Heart left ventricle (tissue), 13 donors: ENCODE measurements around the gene ACSM2B.

Source experiments
- CTCF ChIP-seq, 12 donors: fragments of 200-600 bp; sonication (generic) in 4 of 12; IDR thresholded peaks; one replicate each; pipeline versions ENCODE4 v1.5.0 to v1.8.0; 2018 to 2022; ENCODE audit warnings: antibody characterized with exemption in 12 of 12, mild to moderate bottlenecking in 5 of 12
- POLR2A ChIP-seq, 2 donors: fragments of 450-650 bp; IDR thresholded peaks; one replicate each; pipeline ENCODE4 v1.6.1; 2017; ENCODE audit warnings: antibody characterized with exemption in 2 of 2, mild to moderate bottlenecking in 2 of 2, moderate library complexity in 2 of 2
- donor health status: ischemic (EF 13 %, LVEDD 7.1; RV severe dilation, severe dysfunction).
- donor health status: DM: no; HTN: yes; CAD: no.
- donor health status: DM: no; HTN: no; CAD: no.
- donor health status: ischemic (EF 25% LVEDD 6.9; RV normal size, moderate dysfunction).
- donor health status: ischemic (EF 25% LVEDD 5.7; RV mildly dilated, moderate dysfunction).
- donor health status: ischemic (EF 35%, LVEDD 5.7; RV mildly dilated, moderate dysfunction).
- donor health status: nonischemic (EF 11% LVEDD 7.7; RV severe dilation, severe dysfunction).
- donor health status: DM: yes; HTN: yes; CAD: no.
- donor health status: PGD.
- donor health status: ischemic (EF 29% LVEDD 5.4; RV normal size, mild dysfunction).
- donor health status: nonischemic (EF 23%, LVEDD 6.1; RV moderate dilation, normal function).

- no peak for TF ChIP-seq CTCF (IDR thresholded peaks at IDR 0.05)
- no peak for TF ChIP-seq POLR2A (IDR thresholded peaks at IDR 0.05)
Observed at GRCh38 chr16:20620003-20620402, 43.8 kb upstream of the ACSM2B start.
